T47D (cell line): ENCODE measurements around the gene BMPER.

ENCODE experiments used
- DNase-seq, 2 experiments: peaks; one replicate each; pipeline versions ENCODE4 v3.0.0 to v3.0.0-alpha.2; 2011 to 2012; ENCODE audit warnings: low read depth in 1 of 2, low spot score in 1 of 2
- JUND ChIP-seq: IDR thresholded peaks from 2 replicates; pipeline ENCODE4 v1.6.1; 2012; ENCODE audit warnings: low read depth
- in situ Hi-C: cut with HindIII; loops from 2 replicates; pipeline ENCODE4 v1.10.0; 2016; ENCODE audit warnings: low sequenced_read_pairs, low pct_unique_long_range_greater_than_20kb

The BMPER gene

GRCh38 chr7:34074421-34074820 lies 169.1 kb downstream of the BMPER start:
- no peak for TF ChIP-seq JUND
- DNase-seq: no peak
- in situ Hi-C loops: no loop called here

GRCh38 chr7:34075523-34076370 lies 170.4 kb downstream of the BMPER start:
- TF ChIP-seq JUND: no peak
- in situ Hi-C loops: no loop called here
- no peak for DNase-seq

GRCh38 chr7:34077168-34077567 lies 171.8 kb downstream of the BMPER start:
- in situ Hi-C loops: no loop called here
- no peak for TF ChIP-seq JUND
- DNase-seq: no peak

GRCh38 chr7:34078864-34079263 lies 173.5 kb downstream of the BMPER start:
- no peak for TF ChIP-seq JUND
- in situ Hi-C loops: no loop called here
- DNase-seq: no peak

GRCh38 chr7:34080513-34080912 lies 175.2 kb downstream of the BMPER start:
- in situ Hi-C loops: no loop called here
- no peak for TF ChIP-seq JUND
- no peak for DNase-seq

- no peak for DNase-seq
- no peak for TF ChIP-seq JUND
- in situ Hi-C loops: no loop called here
Measured at GRCh38 chr7:34081935-34082334, 176.6 kb downstream of the BMPER start.

- in situ Hi-C loops: no loop called here
- TF ChIP-seq JUND: no peak
Measured at GRCh38 chr7:34083440-34083839, 178.1 kb downstream of the BMPER start.

GRCh38 chr7:34084651-34085050 lies 179.3 kb downstream of the BMPER start:
- no peak for DNase-seq
- in situ Hi-C loops: no loop called here
- TF ChIP-seq JUND: no peak

More at GRCh38 chr7:34083440-34083839, 178.1 kb downstream of the BMPER start:
- DNase-seq: no peak

GRCh38 chr7:34086064-34086463 lies 180.7 kb downstream of the BMPER start:
- in situ Hi-C loops: no loop called here
- TF ChIP-seq JUND: no peak
- no peak for DNase-seq

- in situ Hi-C loops: no loop called here
- no peak for DNase-seq
- TF ChIP-seq JUND: no peak
Measured at GRCh38 chr7:34086981-34087380, 181.6 kb downstream of the BMPER start.

- TF ChIP-seq JUND: no peak
- DNase-seq: peak in 1 of 2 experiments; percentile 89
- in situ Hi-C loops: no loop called here
Measured at GRCh38 chr7:34087892-34088891, 182.9 kb downstream of the BMPER start.

GRCh38 chr7:34090816-34091215 lies 185.5 kb downstream of the BMPER start:
- no peak for DNase-seq
- in situ Hi-C loops: no loop called here
- TF ChIP-seq JUND: no peak
